HEK293 (cell line): ENCODE measurements around the gene MED15.
"Not testable (repeated sequence)": the region's sequence is repeated elsewhere in the genome, so short reads cannot be mapped to it uniquely, and the experiment has no call there.

Source experiments
- CTCF ChIA-PET: fragments of 350-600 bp; formaldehyde crosslinking; extraction: SDS; loops from one replicate; lab custom pipeline; 2021; ENCODE audit warnings: antibody characterized with exemption; lab: Yijun Ruan, JAX
- POLR2A ChIA-PET: fragments of 300-600 bp; formaldehyde crosslinking; extraction: SDS; loops from one replicate; lab custom pipeline; 2020; ENCODE audit warnings: antibody characterized with exemption, inconsistent platforms; lab: Yijun Ruan, JAX
- H3K27ac ChIP-seq: fragments of 200-500 bp; sonication (Bioruptor generic); 2 replicates; pipeline ENCODE4 v1.5.1; 2014; ENCODE audit warnings: low read depth, low read length, control low read depth, inconsistent platforms; ENCODE audit errors: extremely low read depth
- H3K36me3 ChIP-seq, 2 experiments: fragments of 200-500 bp in 1 of 2; sonication (Bioruptor generic) in 1 of 2; 1 replicate in 1 of 2; 2 replicates in 1 of 2; pipeline ENCODE4 v1.5.1; 2014 to 2017; ENCODE audit warnings: inconsistent platforms in 2 of 2, low read length in 2 of 2; ENCODE audit not compliant: control insufficient read depth in 2 of 2, insufficient read depth in 1 of 2
- H3K4me1 ChIP-seq: fragments of 200-500 bp; sonication (Bioruptor generic); 2 replicates; pipeline ENCODE4 v1.5.1; 2014; ENCODE audit warnings: mild to moderate bottlenecking, low read length, inconsistent platforms; ENCODE audit not compliant: control insufficient read depth, insufficient read depth
- H3K4me3 ChIP-seq: 2 replicates; pipeline ENCODE4 v1.5.1; 2011; ENCODE audit warnings: low read depth, mild to moderate bottlenecking, control low read depth, low read length, moderate library complexity
- H3K9me3 ChIP-seq: fragments of 200-500 bp; sonication (Bioruptor generic); 2 replicates; pipeline ENCODE4 v1.5.1; 2014; ENCODE audit warnings: low read depth, low read length, inconsistent platforms; ENCODE audit not compliant: control insufficient read depth, insufficient read depth
- SALL2 ChIP-seq: fragments of 450-650 bp; formaldehyde crosslinking; IDR thresholded peaks from 2 replicates; pipeline ENCODE4 v1.5.0; 2017; ENCODE audit warnings: missing biosample characterization, mild to moderate bottlenecking, missing genetic modification characterization, borderline replicate concordance
- ZBTB6 ChIP-seq: fragments of 450-650 bp; formaldehyde crosslinking; IDR thresholded peaks from 2 replicates; pipeline ENCODE4 v1.5.1; 2017; ENCODE audit warnings: missing biosample characterization, missing genetic modification characterization
- ZNF26 ChIP-seq: fragments of 450-650 bp; formaldehyde crosslinking; IDR thresholded peaks from 2 replicates; pipeline ENCODE4 v1.5.1; 2016; ENCODE audit warnings: missing biosample characterization, missing genetic modification characterization
- ZNF398 ChIP-seq: fragments of 450-650 bp; formaldehyde crosslinking; IDR thresholded peaks from 2 replicates; pipeline ENCODE4 v1.5.1; 2017; ENCODE audit warnings: missing biosample characterization, missing genetic modification characterization
- ZNF544 ChIP-seq: fragments of 450-650 bp; formaldehyde crosslinking; IDR thresholded peaks from 2 replicates; pipeline ENCODE4 v1.5.0; 2017; ENCODE audit warnings: missing biosample characterization, missing genetic modification characterization
- ZNF777 ChIP-seq: fragments of 450-650 bp; formaldehyde crosslinking; IDR thresholded peaks from 2 replicates; pipeline ENCODE4 v1.5.1; 2017; ENCODE audit warnings: missing biosample characterization, missing genetic modification characterization, borderline replicate concordance

MED15 gene

GRCh38 chr22:20537983-20538382 lies 30.6 kb downstream of the MED15 start:
- TF ChIP-seq ZBTB6 (tag by site-specific recombination) (no peak), ZNF544 (tag by site-specific recombination) (no peak), ZNF777 (tag by site-specific recombination) (no peak)
- TF ChIP-seq, all 188 proteins: peak for 0
- H3K36me3 ChIP-seq: peaks cover 17 to 70% of the 10 kb centered on the region in 2 experiments
- CTCF ChIA-PET: interaction anchor here (3.2 kb wide), 1 partner anchor 26 kb away, joined by 19 read pairs; no protein-coding TSS in a partner anchor

GRCh38 chr22:20538875-20539274 lies 31.5 kb downstream of the MED15 start:
- H3K27ac ChIP-seq, H3K4me3 ChIP-seq, POLR2A ChIA-PET, H3K4me1 ChIP-seq, H3K9me3 ChIP-seq: not testable (repeated sequence)
- H3K36me3 ChIP-seq: peaks cover 17 to 65% of the 10 kb centered on the region in 2 experiments
- CTCF ChIA-PET: interaction anchor here (3.2 kb wide), 1 partner anchor 25 kb away, joined by 19 read pairs; no protein-coding TSS in a partner anchor

More at GRCh38 chr22:20537983-20538382, 30.6 kb downstream of the MED15 start:
- Histone ChIP-seq H3K4me3 (no peak overlapping the region), H3K4me1 (no peaks in the 10 kb centered on the region), H3K27ac (no peak overlapping the region), H3K9me3 (no peaks in the 10 kb centered on the region)
- POLR2A ChIA-PET: no interaction called here

GRCh38 chr22:20542055-20542454 lies 34.6 kb downstream of the MED15 start:
- ChIA-PET POLR2A (no interaction called here), CTCF (interaction anchor here (3.9 kb wide), 1 partner anchor 23 kb away, joined by 18 read pairs; no protein-coding TSS in a partner anchor)
- no peaks in the 10 kb centered on the region for H3K9me3 ChIP-seq
- peaks cover 17 to 71% of the 10 kb centered on the region in 2 experiments for H3K36me3 ChIP-seq
- no peak overlapping the region for H3K27ac ChIP-seq
- no peak overlapping the region for H3K4me3 ChIP-seq
- H3K4me1 ChIP-seq: no peaks in the 10 kb centered on the region
- no peak for TF ChIP-seq ZNF398 (tag by site-specific recombination)

- no peaks in the 10 kb centered on the region for H3K4me1 ChIP-seq
- H3K9me3 ChIP-seq: no peaks in the 10 kb centered on the region
- H3K36me3 ChIP-seq: peaks cover 17 to 64% of the 10 kb centered on the region in 2 experiments
- no peak for TF ChIP-seq ZNF26
- no peak for TF ChIP-seq SALL2
- no peak overlapping the region for H3K27ac ChIP-seq
- ChIA-PET POLR2A (no interaction called here), CTCF (interaction anchor here (3.9 kb wide), 1 partner anchor 22 kb away, joined by 18 read pairs; no protein-coding TSS in a partner anchor)
- H3K4me3 ChIP-seq: no peak overlapping the region
These were observed 35.3 kb downstream of the MED15 start for GRCh38 chr22:20542736-20543135.

GRCh38 chr22:20545318-20545634 lies 37.9 kb downstream of the MED15 start:
- H3K4me1 ChIP-seq, H3K4me3 ChIP-seq, CTCF ChIA-PET, H3K9me3 ChIP-seq, H3K27ac ChIP-seq: not testable (repeated sequence)
- H3K36me3 ChIP-seq: peaks cover 11 to 41% of the 10 kb centered on the region in 2 experiments
- POLR2A ChIA-PET: interaction anchor here (0.6 kb wide), 1 partner anchor 47 kb away, joined by 4 read pairs; no protein-coding TSS in a partner anchor
